ENCODE measurements around the gene SMR3A. TPM values are rescaled to one million over a fixed set of nuclear protein-coding genes. Genes with fewer than 3 reads are reported as not detected.

The SMR3A gene
- total and polyA plus RNA-seq, 2 of the 4 experiments (the other 2 are of a cell fraction) = not detected

DNA sequence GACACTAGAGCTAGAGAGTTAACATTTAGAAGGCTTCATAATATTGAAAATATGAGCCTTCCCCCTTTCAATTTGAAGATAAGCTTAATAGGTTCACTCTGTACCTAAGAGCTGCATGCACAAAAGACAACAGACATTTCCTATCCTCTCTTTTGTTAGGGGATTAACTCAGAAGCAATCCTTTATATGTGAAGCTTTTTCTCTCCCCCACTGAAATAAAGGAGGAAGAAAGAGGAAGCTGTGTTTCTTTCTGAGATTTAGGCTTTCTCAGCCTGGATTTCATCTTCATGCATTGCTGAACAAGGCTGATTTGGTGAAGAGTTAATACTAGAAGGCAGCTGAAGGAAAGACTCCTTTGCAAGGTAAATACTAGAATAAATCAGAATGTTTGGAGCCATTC is 46.8 kb upstream of the SMR3A start:
- H3K36me3 ChIP-seq (ENCODE audit: control insufficient read depth, insufficient read depth, low read length) = no peaks in the 10 kb centered on the region
- no peak overlapping the region for H3K9ac ChIP-seq (ENCODE audit: low read depth, low read length)
- H3K4me1 ChIP-seq (ENCODE audit: control insufficient read depth, insufficient read depth, low read length) = no peaks in the 10 kb centered on the region
- no peak overlapping the region for H2BK15ac ChIP-seq (ENCODE audit: low read depth, low read length)
- BruUV-seq (replicated peaks) = no TSS peak
- CTCF ChIA-PET = interaction anchor here (1.2 kb wide), 1 partner anchor 129 kb away, joined by 3 read pairs; no protein-coding TSS in a partner anchor
- H3K14ac ChIP-seq (replicated peaks; ENCODE audit: low read depth, low read length) = no peak overlapping the region
- TF ChIP-seq CEBPB (IDR thresholded peaks at IDR 0.05; ENCODE audit: low read depth, low read length) (no peak), MXI1 (IDR thresholded peaks at IDR 0.05; ENCODE audit: borderline replicate concordance, low read depth, low read length) (no peak), POLR2A (IDR thresholded peaks at IDR 0.05; ENCODE audit: low read depth, low read length) (no peak), RAD21 (IDR thresholded peaks at IDR 0.05; ENCODE audit: low read length) (no peak), MAZ (IDR thresholded peaks at IDR 0.05; ENCODE audit: borderline replicate concordance, low read depth, low read length) (no peak), MAFK (IDR thresholded peaks at IDR 0.05; ENCODE audit: low read depth, low read length) (no peak), RFX5 (IDR thresholded peaks at IDR 0.05; ENCODE audit: low read depth, low read length) (no peak), NFE2L2 (IDR thresholded peaks at IDR 0.05; ENCODE audit: low read depth, low read length) (no peak), BHLHE40 (IDR thresholded peaks at IDR 0.05; ENCODE audit: low read depth, low read length) (no peak), RCOR1 (IDR thresholded peaks at IDR 0.05; ENCODE audit: insufficient replicate concordance, low read length) (no peak), CHD1 (IDR thresholded peaks at IDR 0.05; ENCODE audit: low read depth, low read length) (no peak), FOS (IDR thresholded peaks at IDR 0.05; ENCODE audit: low read depth, low read length) (no peak), SMC3 (IDR thresholded peaks at IDR 0.05; ENCODE audit: low read depth, low read length) (no peak)
- TF ChIP-seq, protein P1, sequence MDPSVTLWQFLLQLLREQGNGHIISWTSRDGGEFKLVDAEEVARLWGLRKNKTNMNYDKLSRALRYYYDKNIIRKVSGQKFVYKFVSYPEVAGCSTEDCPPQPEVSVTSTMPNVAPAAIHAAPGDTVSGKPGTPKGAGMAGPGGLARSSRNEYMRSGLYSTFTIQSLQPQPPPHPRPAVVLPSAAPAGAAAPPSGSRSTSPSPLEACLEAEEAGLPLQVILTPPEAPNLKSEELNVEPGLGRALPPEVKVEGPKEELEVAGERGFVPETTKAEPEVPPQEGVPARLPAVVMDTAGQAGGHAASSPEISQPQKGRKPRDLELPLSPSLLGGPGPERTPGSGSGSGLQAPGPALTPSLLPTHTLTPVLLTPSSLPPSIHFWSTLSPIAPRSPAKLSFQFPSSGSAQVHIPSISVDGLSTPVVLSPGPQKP (IDR thresholded peaks at IDR 0.05; ENCODE audit: borderline replicate concordance, low read depth, low read length) = no peak
- POLR2A ChIA-PET (ENCODE audit: unreplicated experiment) = no interaction called here
- no peaks in the 10 kb centered on the region for H3K9me3 ChIP-seq (ENCODE audit: control insufficient read depth, insufficient read depth, low read length)
- no peak overlapping the region for H2AFZ ChIP-seq (replicated peaks; ENCODE audit: low read length, poor library complexity)
- no peak overlapping the region for H3K4me2 ChIP-seq (ENCODE audit: low read depth, low read length)
- H3K23ac ChIP-seq (ENCODE audit: low read depth, low read length) = no peak overlapping the region
- no peak overlapping the region for H4K91ac ChIP-seq (ENCODE audit: insufficient read depth, low read depth, low read length)
- no peak for DNase-seq
- H3K4me3 ChIP-seq (ENCODE audit: insufficient read depth, low read depth, low read length) = no peak overlapping the region
- H3K27me3 ChIP-seq (ENCODE audit: control insufficient read depth, insufficient read depth, low read length) = no peaks in the 10 kb centered on the region
- intact Hi-C loops (cut with micrococcal nuclease) (no loop called here), dilution Hi-C loops (cut with HindIII; ENCODE audit: low sequenced_read_pairs, unreplicated experiment) (no loop called here), in situ Hi-C loops (cut with MboI; ENCODE audit: low sequenced_read_pairs) (no loop called here)
- H4K5ac ChIP-seq (ENCODE audit: low read depth, low read length) = no peak overlapping the region
- H2BK20ac ChIP-seq (ENCODE audit: low read depth, low read length) = no peak overlapping the region
- H3K18ac ChIP-seq (ENCODE audit: low read depth, low read length) = no peak overlapping the region
- no peaks in the 10 kb centered on the region for H3K9me1 ChIP-seq (ENCODE audit: insufficient read depth, low read length)
- no peak overlapping the region for H2BK5ac ChIP-seq (ENCODE audit: low read depth, low read length, poor library complexity, severe bottlenecking)
- ATAC-seq (ENCODE audit: low read depth) = no peak
- no peak overlapping the region for H2AK9ac ChIP-seq (replicated peaks; ENCODE audit: low read depth, low read length, poor library complexity)
- H2AK5ac ChIP-seq (ENCODE audit: low read depth, low read length) = no peak overlapping the region
- no peak overlapping the region for H3K27ac ChIP-seq (ENCODE audit: insufficient read depth, low read length)
- H4K20me1 ChIP-seq (ENCODE audit: insufficient read depth, low read length) = no peaks in the 10 kb centered on the region
- H3K4ac ChIP-seq (ENCODE audit: low read depth, low read length) = no peak overlapping the region
- no peak overlapping the region for H3K56ac ChIP-seq (ENCODE audit: extremely low read depth, insufficient read depth, low read length)
- no peaks in the 10 kb centered on the region for H3K79me1 ChIP-seq (ENCODE audit: low read depth in 1 of 2, low read length in 2 of 2)
- H2BK120ac ChIP-seq (ENCODE audit: low read depth, low read length) = no peak overlapping the region
- no peak overlapping the region for H4K8ac ChIP-seq (ENCODE audit: low read depth in 2 of 2, low read length in 2 of 2)

Data from IMR-90 (cell line).